NK-92 (cell line): Measurements from ENCODE around the gene ABR.
"Not testable (repeated sequence)": the region's sequence is repeated elsewhere in the genome, so short reads cannot be mapped to it uniquely, and the experiment has no call there.

Experiments used
- DNase-seq: peaks from one replicate; lab custom pipeline; 2025; ENCODE audit not compliant: unreplicated experiment; lab: John Stamatoyannopoulos, UW

Gene ABR

GRCh38 chr17:995324-995723, 184.5 kb downstream of the ABR start:
- not testable (repeated sequence) for DNase-seq

- DNase-seq, result no peak
Measured at GRCh38 chr17:992933-993332, 186.8 kb downstream of the ABR start.

DNA sequence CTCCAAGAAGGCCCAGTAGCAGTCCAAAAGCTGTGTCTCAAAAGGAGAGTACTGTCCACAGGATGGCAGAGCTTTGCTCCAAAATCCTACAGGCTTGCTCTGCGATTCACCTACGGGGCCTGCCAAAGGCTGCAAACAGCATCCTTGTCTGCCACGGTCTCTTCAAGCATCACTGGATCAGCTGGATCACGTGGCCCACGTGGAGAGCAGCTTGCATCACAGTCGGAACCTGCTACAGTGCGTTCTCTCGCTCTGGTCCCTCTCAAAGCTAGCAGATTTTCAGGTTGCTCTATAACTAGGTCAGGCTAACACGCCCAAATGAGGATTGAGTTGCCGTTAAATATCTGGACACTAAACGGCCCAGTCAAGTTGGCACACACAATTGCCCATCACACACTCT, 191.2 kb downstream of the ABR start:
- no peak for DNase-seq

GRCh38 chr17:987931-988330, 191.8 kb downstream of the ABR start:
- DNase-seq, result no peak

DNA sequence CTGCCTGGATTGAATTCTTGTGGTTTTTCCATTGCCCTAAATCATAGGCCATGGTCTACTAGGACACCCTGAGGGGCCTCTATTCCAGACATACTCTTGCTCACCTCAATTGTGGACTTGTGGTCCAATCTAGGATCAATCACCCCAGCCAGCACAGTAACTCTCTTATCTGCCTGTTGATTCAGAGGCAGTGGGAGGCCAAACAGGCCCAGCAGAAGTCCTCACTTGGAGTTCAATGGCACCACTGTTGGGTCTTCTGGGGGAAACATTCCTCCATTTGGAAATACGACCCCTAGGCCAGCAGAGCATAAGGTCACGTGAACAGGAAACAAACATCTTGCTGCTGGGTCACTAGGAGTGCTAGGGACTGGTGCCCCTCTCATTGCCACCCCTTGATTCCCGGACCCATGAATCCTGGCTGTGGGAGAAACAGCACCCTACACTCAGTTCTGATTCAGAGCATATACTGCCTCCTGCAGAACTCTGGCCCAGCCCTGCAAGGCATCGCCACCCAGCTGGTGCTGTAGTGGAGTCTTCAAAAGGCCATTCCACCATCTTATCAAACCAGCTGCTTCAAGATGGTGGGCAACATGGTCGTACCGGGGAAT, 193.4 kb downstream of the ABR start:
- no peak for DNase-seq

DNA sequence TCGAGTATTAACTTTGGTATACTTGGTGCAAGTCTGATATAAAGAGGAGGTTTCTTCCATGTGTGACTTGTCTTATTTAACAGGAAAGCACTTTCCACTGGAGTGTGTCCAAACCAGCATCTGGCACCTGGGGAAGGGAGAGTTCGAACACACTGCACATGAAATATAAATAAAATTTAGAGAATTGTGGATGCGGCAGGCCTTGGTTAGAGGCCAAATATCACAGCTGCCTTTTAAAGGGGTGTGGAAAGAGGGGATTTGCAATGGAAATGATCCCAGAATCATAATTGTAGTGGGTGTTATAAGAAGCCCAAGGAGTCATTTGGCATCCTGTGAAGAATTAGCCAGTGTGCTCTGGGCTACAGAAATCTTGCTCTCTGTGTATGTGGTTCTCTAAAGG, 195.9 kb downstream of the ABR start:
- no peak for DNase-seq

- DNase-seq, result no peak
Measured at GRCh38 chr17:981292-981658, 198.5 kb downstream of the ABR start.

- no peak for DNase-seq
Measured at GRCh38 chr17:980406-981291, 199.1 kb downstream of the ABR start.

DNA sequence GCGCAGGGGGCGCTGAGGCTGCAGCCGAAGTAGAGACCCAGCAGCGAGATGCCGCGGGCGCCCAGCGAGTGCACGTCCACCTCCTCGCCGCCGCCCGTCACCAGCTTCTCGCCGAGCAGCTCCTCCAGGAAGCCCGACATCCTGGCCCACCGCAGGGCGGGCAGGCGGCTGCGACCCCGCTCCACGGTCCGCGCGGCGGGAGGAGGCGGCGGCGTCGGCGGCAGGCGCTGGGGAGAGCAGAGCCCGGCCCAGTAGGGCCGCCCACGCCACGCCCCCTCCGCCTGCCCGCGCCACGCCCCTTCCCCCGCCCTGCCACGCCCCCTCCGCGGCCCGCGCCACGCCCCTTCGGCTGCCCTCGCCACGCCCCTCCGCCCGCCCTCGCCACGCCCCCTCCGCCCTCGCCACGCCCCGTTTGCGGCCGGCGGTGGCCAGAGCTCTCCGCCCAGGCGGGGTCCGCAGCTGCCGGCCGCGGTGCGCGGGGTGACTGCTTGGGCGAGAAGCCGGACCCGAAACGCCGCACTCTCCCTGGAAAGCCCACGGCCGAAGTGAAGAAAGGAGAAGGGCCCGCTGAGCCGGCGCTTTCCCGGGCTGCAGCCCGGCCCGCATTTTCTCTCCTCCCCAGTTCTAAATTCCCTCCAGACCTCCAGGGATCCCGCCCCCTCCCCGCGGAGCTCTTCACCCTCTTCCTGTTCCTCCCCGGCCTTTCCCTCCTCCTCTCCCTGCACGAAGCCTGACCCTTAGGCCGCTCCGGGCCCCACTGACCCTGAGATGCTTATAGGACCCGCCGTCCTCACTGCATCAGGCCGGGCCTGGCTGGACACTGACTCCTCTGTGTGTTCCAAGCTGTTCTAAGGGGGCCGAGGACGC, 200.0 kb downstream of the ABR start, which contains the start of gene NXN:
Gene NXN, minus strand, starts transcription at position 238 of the 867 bp plus-strand sequence.
- no peak for DNase-seq

DNA sequence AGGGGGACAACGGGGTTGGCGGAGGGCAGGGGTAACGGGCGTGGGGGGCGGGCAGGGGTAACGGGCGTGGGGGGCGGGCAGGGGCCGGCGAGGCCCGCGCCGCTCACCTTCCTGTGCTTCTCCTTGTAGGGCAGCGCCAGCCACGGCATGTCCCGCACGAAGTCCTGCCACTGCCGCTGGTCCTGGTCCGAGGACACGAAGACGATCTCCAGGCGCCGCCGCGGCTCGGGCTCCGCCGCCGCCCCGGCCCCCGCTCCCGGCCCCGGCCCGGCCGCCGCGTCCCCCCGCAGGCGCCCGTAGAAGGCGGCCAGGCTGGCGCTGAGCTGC, 200.6 kb downstream of the ABR start:
- DNase-seq, result no peak

GRCh38 chr17:978103-979093, 201.4 kb downstream of the ABR start:
- no peak for DNase-seq

DNA sequence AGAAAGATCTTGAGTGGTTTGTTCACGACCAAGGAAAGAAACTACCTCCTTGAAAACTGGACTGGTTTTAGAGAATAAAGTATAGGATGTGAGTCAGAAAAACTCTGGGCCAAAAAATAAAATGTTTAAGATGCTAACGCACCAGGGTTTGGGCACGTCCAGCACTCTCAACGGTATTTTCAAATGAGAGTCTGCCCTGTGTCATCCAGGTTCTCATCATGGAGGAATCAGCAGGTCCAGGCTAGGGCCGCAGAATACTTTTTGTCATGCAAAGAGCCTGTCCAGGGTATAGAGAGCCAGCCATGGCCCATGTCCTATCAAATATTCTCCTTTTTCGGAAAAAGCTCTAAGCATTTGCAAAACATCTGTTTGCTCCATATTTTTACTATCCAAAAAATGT, 202.6 kb downstream of the ABR start:
- DNase-seq, result no peak

- no peak for DNase-seq
Measured at GRCh38 chr17:976312-976711, 203.5 kb downstream of the ABR start.

- no peak for DNase-seq
Measured at GRCh38 chr17:975371-975915, 204.3 kb downstream of the ABR start.

GRCh38 chr17:974778-975177, 205.0 kb downstream of the ABR start:
- not testable (repeated sequence) for DNase-seq

DNA sequence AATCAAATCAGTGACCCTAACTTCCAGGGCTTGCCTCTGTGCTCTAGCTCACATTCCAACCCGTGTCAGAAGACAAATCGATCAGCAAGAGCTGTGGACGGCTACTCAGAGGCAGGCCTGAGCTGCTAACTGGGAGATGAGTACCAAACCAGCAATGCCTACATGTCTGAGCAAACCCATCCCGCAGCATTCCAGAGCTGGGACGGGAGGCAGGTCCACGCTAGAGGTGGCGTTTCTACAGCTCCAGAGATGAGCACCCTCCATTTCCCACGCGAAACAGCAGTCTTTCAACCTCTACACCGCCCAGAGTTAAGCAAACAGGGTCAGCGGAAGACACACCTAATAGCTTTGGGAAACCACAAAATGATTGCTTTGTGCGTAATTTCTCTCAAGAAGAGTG, 206.7 kb downstream of the ABR start:
- no peak for DNase-seq

- DNase-seq, result not testable (repeated sequence)
Measured at GRCh38 chr17:971861-972260, 207.9 kb downstream of the ABR start.

GRCh38 chr17:970364-970763, 209.4 kb downstream of the ABR start:
- DNase-seq, result no peak

DNA sequence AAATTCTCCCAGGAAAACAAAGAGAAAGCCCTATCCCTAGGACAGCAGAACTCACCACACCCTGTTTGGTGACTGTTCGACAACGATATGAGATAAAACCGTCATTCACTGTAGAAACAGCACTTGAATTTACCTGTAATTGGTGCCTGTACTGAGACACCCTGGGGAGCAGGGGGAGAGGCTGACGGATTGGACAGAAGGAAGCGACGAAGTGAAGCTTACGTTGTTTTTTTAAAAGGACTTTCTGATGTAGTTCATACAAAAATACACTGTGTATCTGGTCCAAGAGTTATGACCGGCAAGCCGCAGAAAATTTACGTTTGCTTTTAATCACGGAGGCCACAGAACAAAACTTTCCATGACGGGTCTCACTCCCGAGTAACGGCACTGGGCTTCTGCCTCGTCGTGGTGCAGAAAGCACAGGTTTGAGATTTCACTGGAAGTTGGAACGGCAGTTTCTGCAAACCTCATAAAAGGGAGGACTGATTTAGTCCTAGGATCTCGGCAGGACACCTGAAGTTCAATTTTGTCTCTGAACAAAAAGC, 209.9 kb downstream of the ABR start:
- no peak for DNase-seq
